Body of pancreas (tissue), 4 donors: ENCODE results near the gene FGD3. TPM values are rescaled to one million over a fixed set of nuclear protein-coding genes. Genes with fewer than 3 reads are reported as not detected.

Source experiments
- ATAC-seq: fragments of 150-250 bp; one replicate; pipeline ENCODE4 v1.9.1; 2016
- DNase-seq, 4 donors: peaks; one replicate each; pipeline ENCODE4 v3.0.0-alpha.2; 2019
- H3K27ac ChIP-seq, 4 donors: fragments of 200-600 bp; sonication (generic); 1 replicate in 3 of 4; 2 replicates in 1 of 4; pipeline versions ENCODE4 v1.5.1 to v1.6.1; 2016 to 2019; ENCODE audit warnings: mild to moderate bottlenecking in 1 of 4, mixed read lengths in 1 of 4, moderate library complexity in 1 of 4
- H3K27me3 ChIP-seq, 2 donors: fragments of 200-600 bp; sonication (generic); one replicate each; pipeline ENCODE4 v1.6.0; 2016; ENCODE audit warnings: mild to moderate bottlenecking in 1 of 2
- H3K36me3 ChIP-seq, 2 donors: fragments of 200-600 bp; sonication (generic); replicated peaks in 1 of 2; 2 replicates each; pipeline ENCODE4 v1.5.1; 2016; ENCODE audit warnings: low read depth in 2 of 2; ENCODE audit not compliant: insufficient read depth in 1 of 2
- H3K4me1 ChIP-seq: fragments of 200-600 bp; sonication (generic); one replicate; pipeline ENCODE4 v1.6.0; 2016
- H3K4me3 ChIP-seq, 2 donors: fragments of 200-600 bp; sonication (generic); 1 replicate in 1 of 2; 2 replicates in 1 of 2; pipeline ENCODE4 v1.5.1; 2016 to 2019
- H3K9me3 ChIP-seq, 3 donors: fragments of 200-600 bp; sonication (generic); 1 replicate in 2 of 3; 2 replicates in 1 of 3; pipeline ENCODE4 v1.5.1; 2016
- POLR2A ChIP-seq, 3 donors: fragments of 450-650 bp; IDR thresholded peaks; one replicate each; pipeline ENCODE4 v1.6.1; 2016; ENCODE audit warnings: antibody characterized with exemption in 3 of 3, mild to moderate bottlenecking in 2 of 3
- WGBS, 2 donors: methylation state at CpG; one replicate each; pipeline ENCODE4 v1.1.5; 2017; 5-methylcytosine and 5-hydroxymethylcytosine counted together
- intact Hi-C: fragments of 100-400 bp; cut with DNase I; formaldehyde crosslinking; loops from one replicate; pipeline ENCODE4 v1.15.1; 2023
- total RNA-seq, 2 donors: library from RNA; depleted of rRNA; stranded (reverse); fragments of >200 nt; gene quantifications; one replicate each; pipeline ENCODE4 v1.1.0, GENCODE V29; 2016
- TF ChIP-seq, protein P1 (sequence below), 7 experiments: fragments of 450-650 bp in 4 of 7; fragments of 200-600 bp in 3 of 7; sonication (generic) in 3 of 7; IDR thresholded peaks; one replicate each; pipeline ENCODE4 v1.5.1; 2016 to 2019; ENCODE audit warnings: antibody characterized with exemption in 7 of 7

FGD3 gene
- total RNA-seq, 2 donors from 2014 or later: 12.2 to 13.2 TPM

DNA sequence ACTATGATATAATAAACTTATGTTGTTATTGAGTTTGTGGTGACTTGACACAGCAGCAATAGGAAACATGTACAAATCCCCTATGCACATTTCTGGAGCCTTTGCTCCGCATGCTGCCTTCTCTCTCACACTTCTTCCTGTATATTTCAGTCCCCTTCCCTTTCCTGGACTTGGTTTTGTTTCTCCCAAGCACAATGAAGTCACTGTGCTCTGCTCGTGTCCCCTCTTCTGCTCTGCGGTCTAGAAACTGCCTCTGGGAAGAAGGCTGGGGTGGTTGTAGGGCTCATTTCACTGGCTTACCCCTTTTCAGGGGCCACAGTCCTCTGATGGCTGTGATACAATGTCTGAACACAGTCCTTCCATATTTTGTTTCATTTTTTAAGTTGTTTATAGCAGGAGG lies 15.7 kb upstream of the FGD3 start:
- no peak overlapping the region for H3K27ac ChIP-seq
- TF ChIP-seq POLR2A (IDR thresholded peaks at IDR 0.05): no peak
- TF ChIP-seq, protein P1, sequence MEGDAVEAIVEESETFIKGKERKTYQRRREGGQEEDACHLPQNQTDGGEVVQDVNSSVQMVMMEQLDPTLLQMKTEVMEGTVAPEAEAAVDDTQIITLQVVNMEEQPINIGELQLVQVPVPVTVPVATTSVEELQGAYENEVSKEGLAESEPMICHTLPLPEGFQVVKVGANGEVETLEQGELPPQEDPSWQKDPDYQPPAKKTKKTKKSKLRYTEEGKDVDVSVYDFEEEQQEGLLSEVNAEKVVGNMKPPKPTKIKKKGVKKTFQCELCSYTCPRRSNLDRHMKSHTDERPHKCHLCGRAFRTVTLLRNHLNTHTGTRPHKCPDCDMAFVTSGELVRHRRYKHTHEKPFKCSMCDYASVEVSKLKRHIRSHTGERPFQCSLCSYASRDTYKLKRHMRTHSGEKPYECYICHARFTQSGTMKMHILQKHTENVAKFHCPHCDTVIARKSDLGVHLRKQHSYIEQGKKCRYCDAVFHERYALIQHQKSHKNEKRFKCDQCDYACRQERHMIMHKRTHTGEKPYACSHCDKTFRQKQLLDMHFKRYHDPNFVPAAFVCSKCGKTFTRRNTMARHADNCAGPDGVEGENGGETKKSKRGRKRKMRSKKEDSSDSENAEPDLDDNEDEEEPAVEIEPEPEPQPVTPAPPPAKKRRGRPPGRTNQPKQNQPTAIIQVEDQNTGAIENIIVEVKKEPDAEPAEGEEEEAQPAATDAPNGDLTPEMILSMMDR (IDR thresholded peaks at IDR 0.05): no peak

DNA sequence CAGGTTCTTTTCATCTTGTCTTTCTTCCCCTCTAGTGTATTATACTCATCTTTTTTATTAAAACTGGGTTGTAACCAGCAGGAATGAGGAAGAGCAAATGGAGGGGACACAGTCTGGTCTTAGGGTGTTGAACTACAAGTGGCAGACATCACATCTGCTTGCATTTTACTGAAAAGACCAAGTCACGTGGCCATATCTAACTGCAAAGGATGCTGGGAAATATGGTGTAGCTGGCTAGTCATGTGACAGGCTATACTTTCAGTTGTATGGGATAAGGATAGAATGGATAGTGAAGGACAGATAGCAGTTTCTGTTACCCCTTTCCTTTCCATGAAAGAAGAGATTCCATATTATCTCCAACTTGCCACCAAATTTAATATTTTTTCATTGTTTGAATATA lies 13.0 kb upstream of the FGD3 start:
- ATAC-seq (no peak), DNase-seq (no peak)
- Histone ChIP-seq H3K4me3 (no peak overlapping the region), H3K4me1 (no peaks in the 10 kb centered on the region), H3K27ac (no peak overlapping the region), H3K36me3 (no peaks in the 10 kb centered on the region), H3K27me3 (no peaks in the 10 kb centered on the region), H3K9me3 (no peaks in the 10 kb centered on the region)
- TF ChIP-seq POLR2A (IDR thresholded peaks at IDR 0.05): no peak
- TF ChIP-seq, protein P1 (IDR thresholded peaks at IDR 0.05): no peak
- WGBS, 2 donors: 32 to 68% methylated on average over 1 of the region's 1 CpG
- intact Hi-C loops: no loop called here

More for the DNA sequence above, 15.7 kb upstream of the FGD3 start:
- Histone ChIP-seq H3K4me3 (no peak overlapping the region), H3K27me3 (no peaks in the 10 kb centered on the region), H3K9me3 (no peaks in the 10 kb centered on the region), H3K4me1 (no peaks in the 10 kb centered on the region), H3K36me3 (no peaks in the 10 kb centered on the region)
- ATAC-seq (no peak), DNase-seq (no peak)
- WGBS, 2 donors: 47 to 65% methylated on average over 3 of the region's 3 CpGs
- intact Hi-C loops: no loop called here

DNA sequence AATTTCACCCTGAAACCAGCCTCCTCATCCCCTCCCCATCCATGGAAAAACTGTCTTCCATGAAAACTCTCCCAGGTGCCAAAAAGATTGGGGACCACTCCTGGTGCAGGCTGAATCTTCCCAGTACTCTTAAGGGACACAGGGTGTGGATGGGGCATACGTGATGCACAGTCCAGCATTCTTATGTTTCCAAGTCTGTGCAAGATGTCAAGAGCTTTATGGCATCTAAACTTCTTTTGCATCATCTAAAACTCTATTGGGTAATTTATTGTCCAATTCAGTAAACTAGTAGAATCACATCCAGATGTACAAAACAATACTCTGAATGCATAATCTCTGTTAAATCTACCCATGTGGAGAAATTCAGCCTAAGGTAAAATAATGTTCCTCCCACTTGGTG lies 9.3 kb upstream of the FGD3 start:
- Histone ChIP-seq H3K27me3 (no peaks in the 10 kb centered on the region), H3K4me3 (no peak overlapping the region), H3K9me3 (no peaks in the 10 kb centered on the region), H3K27ac (no peak overlapping the region), H3K4me1 (no peaks in the 10 kb centered on the region), H3K36me3 (no peaks in the 10 kb centered on the region)
- DNase-seq (no peak), ATAC-seq (no peak)
- 22 to 46% methylated on average over 1 of the region's 1 CpG for WGBS, 2 donors
- no peak for TF ChIP-seq POLR2A (IDR thresholded peaks at IDR 0.05)
- TF ChIP-seq, protein P1 (IDR thresholded peaks at IDR 0.05): no peak
- intact Hi-C loops: no loop called here

DNA sequence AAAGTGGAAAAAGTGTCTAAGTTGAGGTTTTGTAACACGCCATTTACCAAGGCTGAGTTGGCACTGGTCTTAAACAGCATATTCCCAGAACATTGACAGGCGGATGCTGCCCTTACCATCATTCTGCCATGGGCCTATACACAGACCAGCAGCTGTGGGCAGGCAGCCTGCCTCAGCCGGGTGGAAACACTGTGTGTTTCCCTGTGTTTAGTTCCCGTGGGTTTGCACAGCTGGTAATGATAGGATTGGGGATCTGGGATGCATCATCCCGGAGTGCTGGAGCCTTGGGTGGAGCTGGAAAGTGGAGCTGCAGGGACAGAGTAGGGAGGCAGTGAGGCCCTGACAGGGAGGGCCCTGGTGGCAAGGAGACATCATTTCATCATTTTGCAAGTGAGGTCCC lies 5.5 kb upstream of the FGD3 start:
- Histone ChIP-seq H3K27ac (no peak overlapping the region), H3K4me3 (no peak overlapping the region), H3K4me1 (peaks cover under 1% of the 10 kb centered on the region), H3K27me3 (no peaks in the 10 kb centered on the region), H3K36me3 (no peaks in the 10 kb centered on the region), H3K9me3 (no peaks in the 10 kb centered on the region)
- 57 to 80% methylated on average over 2 to 3 of the region's 5 CpGs for WGBS, 2 donors
- no peak for DNase-seq
- ATAC-seq: no peak
- intact Hi-C loops: no loop called here
- TF ChIP-seq, protein P1 (IDR thresholded peaks at IDR 0.05): no peak
- TF ChIP-seq POLR2A (IDR thresholded peaks at IDR 0.05): no peak
